GM12874 (cell line): ENCODE data around the gene BCAR3.

Source experiments
- TF ChIP-seq, protein P1 (sequence below): IDR thresholded peaks from 2 replicates; pipeline ENCODE4 v1.5.1; 2011; ENCODE audit warnings: low read depth, mild to moderate bottlenecking, control low read depth, low read length, moderate library complexity; ENCODE audit not compliant: insufficient read depth

Gene BCAR3

DNA sequence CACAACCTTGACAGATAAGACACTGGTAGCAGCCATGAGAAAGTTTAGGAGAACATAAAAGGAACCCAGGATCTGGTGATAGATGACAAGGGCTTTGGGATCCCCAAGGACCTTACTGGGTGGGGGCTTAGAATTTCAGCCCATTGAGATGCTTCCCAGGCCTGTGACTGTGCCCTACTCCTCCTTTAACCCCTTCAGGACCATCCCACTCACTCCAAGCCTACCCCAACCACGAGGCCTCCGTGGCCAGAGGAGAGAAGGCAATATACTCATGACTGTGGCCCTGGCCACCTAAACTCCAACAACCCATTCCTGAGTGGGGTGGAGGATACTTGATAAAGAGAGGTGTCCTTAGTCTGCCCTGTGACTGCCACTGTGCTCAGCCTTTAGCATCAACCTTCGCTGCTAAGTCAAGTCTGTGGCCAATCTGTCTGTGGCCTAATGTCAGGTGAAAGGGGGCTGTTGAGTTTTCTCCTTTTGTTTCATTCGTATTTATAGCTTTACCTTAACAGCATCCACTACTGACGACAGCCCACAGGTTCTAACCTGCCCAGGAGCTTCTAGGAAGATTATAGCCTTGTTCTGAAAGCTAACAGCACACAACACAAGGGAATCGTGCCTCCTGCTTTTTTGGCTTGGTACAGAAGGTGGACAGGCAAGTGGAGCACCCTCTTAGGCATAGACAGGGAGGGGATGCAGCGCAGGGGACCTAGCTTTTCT is 16.9 kb upstream of the BCAR3 start:
- TF ChIP-seq, protein P1, sequence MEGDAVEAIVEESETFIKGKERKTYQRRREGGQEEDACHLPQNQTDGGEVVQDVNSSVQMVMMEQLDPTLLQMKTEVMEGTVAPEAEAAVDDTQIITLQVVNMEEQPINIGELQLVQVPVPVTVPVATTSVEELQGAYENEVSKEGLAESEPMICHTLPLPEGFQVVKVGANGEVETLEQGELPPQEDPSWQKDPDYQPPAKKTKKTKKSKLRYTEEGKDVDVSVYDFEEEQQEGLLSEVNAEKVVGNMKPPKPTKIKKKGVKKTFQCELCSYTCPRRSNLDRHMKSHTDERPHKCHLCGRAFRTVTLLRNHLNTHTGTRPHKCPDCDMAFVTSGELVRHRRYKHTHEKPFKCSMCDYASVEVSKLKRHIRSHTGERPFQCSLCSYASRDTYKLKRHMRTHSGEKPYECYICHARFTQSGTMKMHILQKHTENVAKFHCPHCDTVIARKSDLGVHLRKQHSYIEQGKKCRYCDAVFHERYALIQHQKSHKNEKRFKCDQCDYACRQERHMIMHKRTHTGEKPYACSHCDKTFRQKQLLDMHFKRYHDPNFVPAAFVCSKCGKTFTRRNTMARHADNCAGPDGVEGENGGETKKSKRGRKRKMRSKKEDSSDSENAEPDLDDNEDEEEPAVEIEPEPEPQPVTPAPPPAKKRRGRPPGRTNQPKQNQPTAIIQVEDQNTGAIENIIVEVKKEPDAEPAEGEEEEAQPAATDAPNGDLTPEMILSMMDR = no peak

GRCh38 chr1:93695411-93696005 is 13.9 kb upstream of the BCAR3 start:
- TF ChIP-seq, protein P1 = no peak

DNA sequence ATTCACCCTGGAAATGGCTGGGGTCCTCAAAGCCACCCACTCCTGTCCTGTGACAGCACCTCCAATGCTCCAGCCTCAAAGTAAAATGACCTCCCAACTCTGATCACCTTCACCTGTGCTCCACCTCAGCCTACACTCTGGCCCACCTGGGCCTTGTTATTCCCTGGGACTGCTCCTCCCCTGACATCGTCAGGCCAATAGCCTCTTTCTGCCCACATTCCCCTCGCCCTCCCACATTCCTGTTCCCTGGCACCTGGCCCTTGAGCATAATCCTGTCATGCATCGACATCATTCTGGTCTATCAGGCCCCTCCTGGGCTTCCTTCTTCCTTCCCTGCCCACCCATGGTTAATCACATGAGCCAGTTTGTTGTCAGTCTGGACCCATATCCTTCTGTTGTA is 13.2 kb upstream of the BCAR3 start:
- TF ChIP-seq, protein P1 = no peak

GRCh38 chr1:93694039-93694438 is 12.4 kb upstream of the BCAR3 start:
- TF ChIP-seq, protein P1 = no peak

- TF ChIP-seq, protein P1 = no peak
These were observed 11.4 kb upstream of the BCAR3 start for GRCh38 chr1:93692983-93693591.

GRCh38 chr1:93692451-93692861 is 10.8 kb upstream of the BCAR3 start:
- TF ChIP-seq, protein P1 = no peak

- TF ChIP-seq, protein P1 = no peak
These were observed 10.4 kb upstream of the BCAR3 start for GRCh38 chr1:93692026-93692425.
